Brain microvascular endothelial cell (primary cell): ENCODE results near the gene LDB2.

Experiments used
- DNase-seq: peaks from one replicate; pipeline ENCODE4 v3.0.0-alpha.2; 2020
- H3K27ac ChIP-seq: fragments of 250-450 bp; sonication (Bioruptor Pico); 2 replicates; pipeline ENCODE4 v1.5.1; 2020; ENCODE audit warnings: mild to moderate bottlenecking, moderate library complexity
- H3K27me3 ChIP-seq: fragments of 250-450 bp; sonication (Bioruptor Pico); replicated peaks from 2 replicates; pipeline ENCODE4 v1.5.1; 2020; ENCODE audit warnings: mild to moderate bottlenecking
- H3K36me3 ChIP-seq: fragments of 250-450 bp; sonication (Bioruptor Pico); replicated peaks from 2 replicates; pipeline ENCODE4 v1.5.1; 2020; ENCODE audit warnings: mild to moderate bottlenecking
- H3K4me3 ChIP-seq: 2 replicates; pipeline ENCODE4 v1.5.1; 2011; ENCODE audit warnings: low read depth, mild to moderate bottlenecking, control low read depth, low read length, moderate library complexity
- CTCF ChIP-seq: IDR thresholded peaks from 2 replicates; pipeline ENCODE4 v1.5.1; 2011; ENCODE audit warnings: low read depth, mild to moderate bottlenecking, moderate library complexity, low read length, control low read depth, inconsistent platforms; ENCODE audit errors: missing control alignments
- in situ Hi-C: cut with HindIII; loops from 2 replicates; pipeline ENCODE4 v1.10.0; 2017; ENCODE audit warnings: low sequenced_read_pairs, low pct_ligation_motif_present

Gene LDB2

GRCh38 chr4:16909281-16909680 is 10.8 kb upstream of the LDB2 start:
- no peaks in the 10 kb centered on the region for H3K27me3 ChIP-seq
- H3K36me3 ChIP-seq: no peaks in the 10 kb centered on the region
- no peak for DNase-seq
- no peak overlapping the region for H3K4me3 ChIP-seq
- in situ Hi-C loops: no loop called here
- no peak for TF ChIP-seq CTCF
- H3K27ac ChIP-seq: no peak overlapping the region

- H3K27ac ChIP-seq: no peak overlapping the region
- no peak for DNase-seq
- H3K36me3 ChIP-seq: no peaks in the 10 kb centered on the region
- in situ Hi-C loops: no loop called here
- no peak for TF ChIP-seq CTCF
- H3K27me3 ChIP-seq: no peaks in the 10 kb centered on the region
- no peak overlapping the region for H3K4me3 ChIP-seq
Measured at GRCh38 chr4:16908377-16909021, 10.1 kb upstream of the LDB2 start.

- DNase-seq: no peak
- Histone ChIP-seq H3K27ac (no peak overlapping the region), H3K36me3 (no peaks in the 10 kb centered on the region), H3K27me3 (no peaks in the 10 kb centered on the region), H3K4me3 (no peak overlapping the region)
- TF ChIP-seq CTCF: no peak
- in situ Hi-C loops: no loop called here
Measured at GRCh38 chr4:16900325-16900724, 1.9 kb upstream of the LDB2 start.

- peak; percentile 37 for DNase-seq
- in situ Hi-C loops: no loop called here
- H3K36me3 ChIP-seq: no peaks in the 10 kb centered on the region
- peak overlapping the region; percentile 31 for H3K4me3 ChIP-seq
- TF ChIP-seq CTCF: no peak
- no peaks in the 10 kb centered on the region for H3K27me3 ChIP-seq
- no peak overlapping the region for H3K27ac ChIP-seq
Measured at GRCh38 chr4:16896881-16897750, 1.3 kb downstream of the LDB2 start.

DNA sequence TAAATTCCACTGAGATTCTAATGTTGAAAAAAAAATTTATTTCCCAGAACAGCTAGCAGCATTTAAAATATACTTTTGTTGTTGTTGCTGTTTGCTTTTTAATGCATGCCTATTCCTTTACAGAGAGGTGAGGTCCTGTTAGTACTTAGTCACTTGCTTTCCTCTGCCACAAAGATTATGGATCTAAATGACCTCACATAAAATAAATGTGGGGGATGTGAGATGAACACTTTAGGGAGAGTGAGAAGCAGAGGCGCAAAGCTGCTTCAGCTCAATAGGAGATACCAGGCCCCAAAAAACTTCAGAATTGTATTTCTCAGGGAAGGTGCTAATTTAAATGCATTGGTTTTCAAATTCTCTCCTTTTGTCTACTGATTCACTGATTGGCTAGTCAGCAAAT is 4.0 kb downstream of the LDB2 start:
- H3K4me3 ChIP-seq: no peak overlapping the region
- DNase-seq: no peak
- TF ChIP-seq CTCF: no peak
- no peak overlapping the region for H3K27ac ChIP-seq
- H3K36me3 ChIP-seq: no peaks in the 10 kb centered on the region
- in situ Hi-C loops: no loop called here
- H3K27me3 ChIP-seq: no peaks in the 10 kb centered on the region
